ENCODE results near the gene CD300LB. TPM values are rescaled to one million over a fixed set of nuclear protein-coding genes. Genes with fewer than 3 reads are reported as not detected.

Gene CD300LB
- total RNA-seq, 2 experiments from 2014 or later, result not detected

GRCh38 chr17:74526681-74527080 is 4.6 kb downstream of the CD300LB start:
- DNase-seq (ENCODE audit: low spot score), result no peak
- BruUV-seq (replicated peaks), result no TSS peak
- H3K79me2 ChIP-seq (ENCODE audit: insufficient read depth, low read depth, low read length), result no peaks in the 10 kb centered on the region
- H3K9me3 ChIP-seq (ENCODE audit: low read length), result no peaks in the 10 kb centered on the region
- ChIA-PET POLR2A (no interaction called here), CTCF (ENCODE audit: unreplicated experiment) (no interaction called here)
- no peaks in the 10 kb centered on the region for H3K36me3 ChIP-seq (ENCODE audit: insufficient read depth, low read length)
- intact Hi-C loops (cut with micrococcal nuclease; ENCODE audit: unreplicated experiment), result no loop called here
- no peak for TF ChIP-seq CTCF (conservative IDR thresholded peaks at IDR 0.05; ENCODE audit: low read length)
- TF ChIP-seq EZH2phosphoT487 (IDR thresholded peaks at IDR 0.05; ENCODE audit: borderline replicate concordance, low read depth, low read length), result no peak
- H3K9me2 ChIP-seq (ENCODE audit: insufficient read depth, low read length), result no peaks in the 10 kb centered on the region
- no peaks in the 10 kb centered on the region for H4K20me1 ChIP-seq (ENCODE audit: insufficient read depth, low read length)
- H3K4me3 ChIP-seq (ENCODE audit: low read depth, low read length, poor library complexity, severe bottlenecking), result no peak overlapping the region
- H3K4me1 ChIP-seq (ENCODE audit: insufficient read depth, low read length, poor library complexity, severe bottlenecking), result no peaks in the 10 kb centered on the region
- no peak overlapping the region for H3K27ac ChIP-seq (ENCODE audit: low read depth, low read length, poor library complexity, severe bottlenecking)
- no peak overlapping the region for H3K4me2 ChIP-seq (ENCODE audit: low read length)
- H2AFZ ChIP-seq (ENCODE audit: low read length), result no peak overlapping the region

- Histone ChIP-seq H2AFZ (ENCODE audit: low read length) (no peak overlapping the region), H3K4me3 (ENCODE audit: low read depth, low read length, poor library complexity, severe bottlenecking) (no peak overlapping the region), H3K4me2 (ENCODE audit: low read length) (no peak overlapping the region), H3K9me2 (ENCODE audit: insufficient read depth, low read length) (no peaks in the 10 kb centered on the region), H3K36me3 (ENCODE audit: insufficient read depth, low read length) (no peaks in the 10 kb centered on the region), H3K79me2 (ENCODE audit: insufficient read depth, low read depth, low read length) (no peaks in the 10 kb centered on the region), H3K4me1 (ENCODE audit: insufficient read depth, low read length, poor library complexity, severe bottlenecking) (no peaks in the 10 kb centered on the region), H3K9me3 (ENCODE audit: low read length) (no peaks in the 10 kb centered on the region), H4K20me1 (ENCODE audit: insufficient read depth, low read length) (no peaks in the 10 kb centered on the region), H3K27ac (ENCODE audit: low read depth, low read length, poor library complexity, severe bottlenecking) (no peak overlapping the region)
- intact Hi-C loops (cut with micrococcal nuclease; ENCODE audit: unreplicated experiment), result no loop called here
- DNase-seq (ENCODE audit: low spot score), result no peak
- BruUV-seq (replicated peaks), result no TSS peak
- POLR2A ChIA-PET, result no interaction called here
- CTCF ChIA-PET (ENCODE audit: unreplicated experiment), result no interaction called here
- TF ChIP-seq CTCF (conservative IDR thresholded peaks at IDR 0.05; ENCODE audit: low read length), result no peak
- no peak for TF ChIP-seq EZH2phosphoT487 (IDR thresholded peaks at IDR 0.05; ENCODE audit: borderline replicate concordance, low read depth, low read length)
Observed at GRCh38 chr17:74525781-74526288, 5.4 kb downstream of the CD300LB start.

- no peak for DNase-seq (ENCODE audit: low spot score)
- no peaks in the 10 kb centered on the region for H3K9me3 ChIP-seq (ENCODE audit: low read length)
- no peak overlapping the region for H3K27ac ChIP-seq (ENCODE audit: low read depth, low read length, poor library complexity, severe bottlenecking)
- no peak overlapping the region for H3K4me2 ChIP-seq (ENCODE audit: low read length)
- no peaks in the 10 kb centered on the region for H3K4me1 ChIP-seq (ENCODE audit: insufficient read depth, low read length, poor library complexity, severe bottlenecking)
- no peak overlapping the region for H3K4me3 ChIP-seq (ENCODE audit: low read depth, low read length, poor library complexity, severe bottlenecking)
- TF ChIP-seq EZH2phosphoT487 (IDR thresholded peaks at IDR 0.05; ENCODE audit: borderline replicate concordance, low read depth, low read length), result no peak
- no TSS peak for BruUV-seq (replicated peaks)
- CTCF ChIA-PET (ENCODE audit: unreplicated experiment), result interaction anchor here (0.5 kb wide), 1 partner anchor 521 kb away, joined by 4 read pairs; the partner anchor contains the start of genes ATP5PD and KCTD2
- H3K9me2 ChIP-seq (ENCODE audit: insufficient read depth, low read length), result no peaks in the 10 kb centered on the region
- no peaks in the 10 kb centered on the region for H3K36me3 ChIP-seq (ENCODE audit: insufficient read depth, low read length)
- no peak overlapping the region for H2AFZ ChIP-seq (ENCODE audit: low read length)
- intact Hi-C loops (cut with micrococcal nuclease; ENCODE audit: unreplicated experiment), result no loop called here
- H3K79me2 ChIP-seq (ENCODE audit: insufficient read depth, low read depth, low read length), result no peaks in the 10 kb centered on the region
- POLR2A ChIA-PET, result no interaction called here
- no peaks in the 10 kb centered on the region for H4K20me1 ChIP-seq (ENCODE audit: insufficient read depth, low read length)
Observed at GRCh38 chr17:74525465-74525725, 5.9 kb downstream of the CD300LB start.

Measured in OCI-LY7 (cell line).